Glomerular endothelial cell (primary cell): ENCODE data around the gene CD244. TPM values are rescaled to one million over a fixed set of nuclear protein-coding genes. Genes with fewer than 3 reads are reported as not detected.
A peak's percentile ranks its signal among the peaks of the same experiment; 100 is the strongest.

Experiments used
- DNase-seq: peaks from one replicate; pipeline ENCODE4 v3.0.0-alpha.2; 2011; ENCODE audit warnings: low read depth, low spot score; ENCODE audit errors: extremely low read depth
- total RNA-seq: library from RNA; depleted of rRNA; stranded (reverse); fragments of >200 nt; gene quantifications from 2 replicates; pipeline ENCODE4 v1.2.3, GENCODE V29; 2015

The CD244 gene
- total RNA-seq, 1 donor from 2014 or later, result not detected

GRCh38 chr1:160850541-160850940 is 12.1 kb downstream of the CD244 start:
- no peak for DNase-seq

- DNase-seq, result no peak
These were observed 16.4 kb downstream of the CD244 start for GRCh38 chr1:160846281-160846680.

- no peak for DNase-seq
These were observed 18.0 kb downstream of the CD244 start for GRCh38 chr1:160844447-160845232.

- DNase-seq, result no peak
These were observed 21.6 kb downstream of the CD244 start for GRCh38 chr1:160841079-160841478.

- no peak for DNase-seq
These were observed 22.9 kb downstream of the CD244 start for GRCh38 chr1:160839746-160840145.

GRCh38 chr1:160838888-160839287 is 23.8 kb downstream of the CD244 start:
- DNase-seq, result no peak

- no peak for DNase-seq
These were observed 25.0 kb downstream of the CD244 start for GRCh38 chr1:160837558-160838205.

GRCh38 chr1:160836981-160837557 is 25.6 kb downstream of the CD244 start:
- DNase-seq, result no peak

- DNase-seq, result no peak
These were observed 26.1 kb downstream of the CD244 start for GRCh38 chr1:160836561-160836960.

GRCh38 chr1:160835751-160836150 is 26.9 kb downstream of the CD244 start:
- DNase-seq, result no peak

- peak; percentile 14 for DNase-seq
These were observed 27.6 kb downstream of the CD244 start for GRCh38 chr1:160834945-160835565.

GRCh38 chr1:160830321-160831153 is 32.1 kb downstream of the CD244 start:
- DNase-seq, result peak; percentile 3

GRCh38 chr1:160829766-160830165 is 32.9 kb downstream of the CD244 start:
- DNase-seq, result no peak

- DNase-seq, result no peak
These were observed 35.3 kb downstream of the CD244 start for GRCh38 chr1:160827418-160827817.

GRCh38 chr1:160826546-160826945 is 36.1 kb downstream of the CD244 start:
- no peak for DNase-seq

- DNase-seq, result no peak
These were observed 39.4 kb downstream of the CD244 start for GRCh38 chr1:160823296-160823695.

GRCh38 chr1:160821627-160822026 is 41.1 kb downstream of the CD244 start:
- DNase-seq, result no peak

- no peak for DNase-seq
These were observed 43.5 kb downstream of the CD244 start for GRCh38 chr1:160819186-160819585.

GRCh38 chr1:160818207-160818937 is 44.3 kb downstream of the CD244 start:
- no peak for DNase-seq

- DNase-seq, result no peak
These were observed 47.8 kb downstream of the CD244 start for GRCh38 chr1:160814856-160815255.
